DND-41 (cell line): Measurements from ENCODE around the gene RGS6.

Experiments used
- CTCF ChIP-seq: IDR thresholded peaks from 2 replicates; pipeline ENCODE4 v1.5.1; 2012; ENCODE audit warnings: borderline replicate concordance, low read length, moderate library complexity, mild to moderate bottlenecking; ENCODE audit not compliant: poor library complexity, severe bottlenecking; ENCODE audit errors: extremely low read depth
- EZH2 ChIP-seq: IDR thresholded peaks from 3 replicates; pipeline ENCODE4 v1.6.1; 2012; ENCODE audit warnings: borderline replicate concordance, low read depth, mild to moderate bottlenecking, moderate library complexity, low read length, inconsistent platforms; ENCODE audit not compliant: severe bottlenecking

GRCh38 chr14:72172597-72172996 lies 240.4 kb downstream of the RGS6 start:
- TF ChIP-seq CTCF (no peak), EZH2 (no peak)
